ENCODE results near the gene VIM. TPM values are rescaled to one million over a fixed set of nuclear protein-coding genes. Genes with fewer than 3 reads are reported as not detected.

The VIM gene
- total and polyA plus RNA-seq, 12 donors, result 232 to 834 (median 375) TPM

GRCh38 chr10:17215782-17216122 lies 12.3 kb upstream of the VIM start:
- Histone ChIP-seq H3K4me3 (no peak overlapping the region), H3K27ac (peak overlapping the region in 7 of 10 donors; percentile 50 to 93 (median 73)), H3K4me1 (peaks cover 0 to 57% (median 4%) of the 10 kb centered on the region in 9 donors), H3K27me3 (no peaks in the 10 kb centered on the region), H3K9me3 (no peaks in the 10 kb centered on the region), H3K36me3 (no peaks in the 10 kb centered on the region)
- 93 to 96% methylated on average over 2 of the region's 2 CpGs for WGBS, 2 donors
- TF ChIP-seq, protein P1, sequence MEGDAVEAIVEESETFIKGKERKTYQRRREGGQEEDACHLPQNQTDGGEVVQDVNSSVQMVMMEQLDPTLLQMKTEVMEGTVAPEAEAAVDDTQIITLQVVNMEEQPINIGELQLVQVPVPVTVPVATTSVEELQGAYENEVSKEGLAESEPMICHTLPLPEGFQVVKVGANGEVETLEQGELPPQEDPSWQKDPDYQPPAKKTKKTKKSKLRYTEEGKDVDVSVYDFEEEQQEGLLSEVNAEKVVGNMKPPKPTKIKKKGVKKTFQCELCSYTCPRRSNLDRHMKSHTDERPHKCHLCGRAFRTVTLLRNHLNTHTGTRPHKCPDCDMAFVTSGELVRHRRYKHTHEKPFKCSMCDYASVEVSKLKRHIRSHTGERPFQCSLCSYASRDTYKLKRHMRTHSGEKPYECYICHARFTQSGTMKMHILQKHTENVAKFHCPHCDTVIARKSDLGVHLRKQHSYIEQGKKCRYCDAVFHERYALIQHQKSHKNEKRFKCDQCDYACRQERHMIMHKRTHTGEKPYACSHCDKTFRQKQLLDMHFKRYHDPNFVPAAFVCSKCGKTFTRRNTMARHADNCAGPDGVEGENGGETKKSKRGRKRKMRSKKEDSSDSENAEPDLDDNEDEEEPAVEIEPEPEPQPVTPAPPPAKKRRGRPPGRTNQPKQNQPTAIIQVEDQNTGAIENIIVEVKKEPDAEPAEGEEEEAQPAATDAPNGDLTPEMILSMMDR (IDR thresholded peaks at IDR 0.05), result no peak
- DNase-seq, result no peak
- no peak for ATAC-seq
- intact Hi-C loops (cut with DNase I), result no loop called here

GRCh38 chr10:17216217-17216900 lies 11.7 kb upstream of the VIM start:
- Histone ChIP-seq H3K4me3 (no peak overlapping the region), H3K36me3 (no peaks in the 10 kb centered on the region), H3K9me3 (no peaks in the 10 kb centered on the region), H3K27me3 (no peaks in the 10 kb centered on the region), H3K27ac (peak overlapping the region in 9 of 10 donors; percentile 23 to 93 (median 73)), H3K4me1 (peaks cover 0 to 57% (median 4%) of the 10 kb centered on the region in 9 donors)
- DNase-seq, result no peak
- 87 to 89% methylated on average over 5 of the region's 5 CpGs for whole genome bisulfite sequencing, 2 donors
- TF ChIP-seq, protein P1 (IDR thresholded peaks at IDR 0.05), result no peak
- ATAC-seq, result peak; percentile 83 to 95 (median 93)
- intact Hi-C loops (cut with DNase I), result no loop called here

DNA sequence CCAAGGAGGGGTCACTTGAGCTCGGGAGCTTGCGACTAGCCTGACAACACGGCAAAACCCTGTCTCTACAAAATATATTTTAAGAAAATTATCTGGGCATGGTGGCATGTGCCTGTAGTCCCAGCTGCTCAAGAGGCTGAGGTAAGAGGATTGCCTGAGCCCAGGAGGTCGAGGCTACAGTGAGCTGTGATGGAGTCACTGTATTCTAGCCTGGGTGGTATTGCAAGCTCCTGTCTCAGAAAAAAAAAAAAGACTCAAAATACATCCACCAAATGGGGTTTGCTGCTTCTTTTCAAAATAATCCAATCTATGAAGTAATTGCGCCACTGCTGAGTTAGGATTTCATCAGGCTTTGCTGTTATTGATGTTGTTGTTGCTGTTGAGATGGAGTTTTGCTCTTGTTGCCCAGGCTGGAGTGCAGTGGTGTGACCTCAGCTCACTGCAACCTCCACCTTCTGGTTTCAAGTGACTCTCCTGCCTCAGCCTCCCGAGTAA lies 11.1 kb upstream of the VIM start:
- H3K27ac ChIP-seq, result peak overlapping the region in 9 of 10 donors; percentile 23 to 93 (median 73)
- intact Hi-C loops (cut with DNase I), result no loop called here
- H3K27me3 ChIP-seq, result no peaks in the 10 kb centered on the region
- no peak overlapping the region for H3K4me3 ChIP-seq
- H3K9me3 ChIP-seq, result no peaks in the 10 kb centered on the region
- DNase-seq (no peak), ATAC-seq (peak in 1 of 8 donors; percentile 17)
- WGBS, 2 donors, result 81 to 88% methylated on average over 6 of the region's 6 CpGs
- no peaks in the 10 kb centered on the region for H3K36me3 ChIP-seq
- TF ChIP-seq, protein P1 (IDR thresholded peaks at IDR 0.05), result no peak
- H3K4me1 ChIP-seq, result peaks cover 0 to 58% (median 4%) of the 10 kb centered on the region in 9 donors

DNA sequence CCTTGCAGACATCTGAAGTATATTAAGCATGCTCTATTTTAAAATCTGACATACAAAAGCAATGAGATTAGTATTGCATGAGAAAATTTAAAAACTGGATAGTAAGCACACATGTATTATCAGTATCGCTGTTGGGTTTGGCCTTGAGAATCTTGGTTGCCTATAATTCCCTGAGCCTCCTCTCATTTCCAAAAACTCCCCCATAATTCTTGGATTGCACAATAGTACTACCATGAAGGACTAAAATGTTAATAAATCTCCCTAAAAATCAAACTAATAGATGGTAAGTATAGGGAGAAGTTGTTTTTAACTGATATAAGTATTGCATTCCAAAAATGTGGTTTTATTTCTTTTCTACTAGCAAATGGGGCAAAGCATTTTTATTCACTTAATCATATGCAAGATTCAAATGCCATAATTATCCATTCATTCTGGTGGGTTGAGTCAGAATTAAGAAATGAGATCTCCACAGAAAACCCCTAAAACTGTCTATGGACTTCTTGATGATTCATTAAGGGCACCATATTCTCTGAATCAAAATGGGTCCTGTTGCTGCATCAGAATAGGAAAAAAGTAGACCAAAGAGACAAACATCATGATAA lies 10.3 kb upstream of the VIM start:
- Histone ChIP-seq H3K27ac (peak overlapping the region in 1 of 10 donors; percentile 93), H3K4me3 (no peak overlapping the region), H3K27me3 (no peaks in the 10 kb centered on the region), H3K9me3 (no peaks in the 10 kb centered on the region), H3K4me1 (peaks cover 0 to 57% (median 4%) of the 10 kb centered on the region in 9 donors), H3K36me3 (no peaks in the 10 kb centered on the region)
- no peak for DNase-seq
- WGBS, 2 donors, result 84 to 87% methylated on average over 1 of the region's 1 CpG
- TF ChIP-seq, protein P1 (IDR thresholded peaks at IDR 0.05), result no peak
- intact Hi-C loops (cut with DNase I), result no loop called here
- no peak for ATAC-seq
